Measurements from ENCODE around the gene BCL7A.
"Not testable (repeated sequence)": the region's sequence is repeated elsewhere in the genome, so short reads cannot be mapped to it uniquely, and the experiment has no call there.

Gene BCL7A

GRCh38 chr12:122028165-122028904 is 6.7 kb downstream of the BCL7A start:
- DNase-seq (ENCODE audit: low spot score) = no peak

GRCh38 chr12:122028905-122029560 is 7.3 kb downstream of the BCL7A start:
- no peak for DNase-seq (ENCODE audit: low spot score)

- no peak for DNase-seq (ENCODE audit: low spot score)
Observed at GRCh38 chr12:122029620-122030423, 8.1 kb downstream of the BCL7A start.

GRCh38 chr12:122030424-122031035 is 8.8 kb downstream of the BCL7A start:
- DNase-seq (ENCODE audit: low spot score) = no peak

- DNase-seq (ENCODE audit: low spot score) = no peak
Observed at GRCh38 chr12:122031342-122032216, 9.9 kb downstream of the BCL7A start.

- DNase-seq (ENCODE audit: low spot score) = no peak
Observed at GRCh38 chr12:122032580-122032979, 10.9 kb downstream of the BCL7A start.

GRCh38 chr12:122035292-122035691 is 13.6 kb downstream of the BCL7A start:
- DNase-seq (ENCODE audit: low spot score) = no peak

- DNase-seq (ENCODE audit: low spot score) = no peak
Observed at GRCh38 chr12:122036153-122036552, 14.5 kb downstream of the BCL7A start.

- no peak for DNase-seq (ENCODE audit: low spot score)
Observed at GRCh38 chr12:122040579-122041386, 19.1 kb downstream of the BCL7A start.

- DNase-seq (ENCODE audit: low spot score) = not testable (repeated sequence)
Observed at GRCh38 chr12:122041458-122041857, 19.8 kb downstream of the BCL7A start.

- no peak for DNase-seq (ENCODE audit: low spot score)
Observed at GRCh38 chr12:122042910-122043309, 21.2 kb downstream of the BCL7A start.

- DNase-seq (ENCODE audit: low spot score) = no peak
Observed at GRCh38 chr12:122043476-122043875, 21.8 kb downstream of the BCL7A start.

- DNase-seq (ENCODE audit: low spot score) = no peak
Observed at GRCh38 chr12:122045262-122045661, 23.6 kb downstream of the BCL7A start.

- DNase-seq (ENCODE audit: low spot score) = no peak
Observed at GRCh38 chr12:122046145-122046544, 24.5 kb downstream of the BCL7A start.

GRCh38 chr12:122048151-122048550 is 26.5 kb downstream of the BCL7A start:
- DNase-seq (ENCODE audit: low spot score) = no peak

GRCh38 chr12:122049827-122050226 is 28.1 kb downstream of the BCL7A start:
- DNase-seq (ENCODE audit: low spot score) = no peak

GRCh38 chr12:122050706-122051105 is 29.0 kb downstream of the BCL7A start:
- DNase-seq (ENCODE audit: low spot score) = no peak

GRCh38 chr12:122051231-122051876 is 29.7 kb downstream of the BCL7A start:
- DNase-seq (ENCODE audit: low spot score) = no peak

- no peak for DNase-seq (ENCODE audit: low spot score)
Observed at GRCh38 chr12:122052285-122052684, 30.6 kb downstream of the BCL7A start.

Data from left forelimb (tissue), 1 donor.